ENCODE measurements around the gene SLC38A10. TPM values are rescaled to one million over a fixed set of nuclear protein-coding genes. Genes with fewer than 3 reads are reported as not detected.
A peak's percentile ranks its signal among the peaks of the same experiment; 100 is the strongest.
"Not testable (repeated sequence)": the region's sequence is repeated elsewhere in the genome, so short reads cannot be mapped to it uniquely, and the experiment has no call there.

Gene SLC38A10
- total RNA-seq, 1 donor from 2014 or later, result 35.5 TPM

- DNase-seq (ENCODE audit: low read depth), result no peak
- no peak overlapping the region for H3K4me3 ChIP-seq (ENCODE audit: low read depth, low read length)
- H3K27me3 ChIP-seq (ENCODE audit: control insufficient read depth, insufficient read depth, low read length), result peaks cover 2% of the 10 kb centered on the region
- FAIRE-seq, result no peak
- H3K36me3 ChIP-seq (ENCODE audit: control insufficient read depth, insufficient read depth, low read length), result no peaks in the 10 kb centered on the region
- TF ChIP-seq CTCF (IDR thresholded peaks at IDR 0.05; ENCODE audit: insufficient read depth, low read length, severe bottlenecking), result no peak
Measured at GRCh38 chr17:81311946-81312345, 16.8 kb upstream of the SLC38A10 start.

- peaks cover 2% of the 10 kb centered on the region for H3K27me3 ChIP-seq (ENCODE audit: control insufficient read depth, insufficient read depth, low read length)
- FAIRE-seq, result no peak
- TF ChIP-seq CTCF (IDR thresholded peaks at IDR 0.05; ENCODE audit: insufficient read depth, low read length, severe bottlenecking), result no peak
- no peak overlapping the region for H3K4me3 ChIP-seq (ENCODE audit: low read depth, low read length)
- no peak for DNase-seq (ENCODE audit: low read depth)
- no peaks in the 10 kb centered on the region for H3K36me3 ChIP-seq (ENCODE audit: control insufficient read depth, insufficient read depth, low read length)
Measured at GRCh38 chr17:81310949-81311550, 15.9 kb upstream of the SLC38A10 start.

GRCh38 chr17:81309859-81310839 is 15.0 kb upstream of the SLC38A10 start:
- H3K4me3 ChIP-seq (ENCODE audit: low read depth, low read length), result no peak overlapping the region
- no peak for DNase-seq (ENCODE audit: low read depth)
- no peak for TF ChIP-seq CTCF (IDR thresholded peaks at IDR 0.05; ENCODE audit: insufficient read depth, low read length, severe bottlenecking)

GRCh38 chr17:81309140-81309858 is 14.2 kb upstream of the SLC38A10 start:
- peak overlapping the region; percentile 11 for H3K4me3 ChIP-seq (ENCODE audit: low read depth, low read length)
- no peak for FAIRE-seq

More at GRCh38 chr17:81309859-81310839, 15.0 kb upstream of the SLC38A10 start:
- no peaks in the 10 kb centered on the region for H3K36me3 ChIP-seq (ENCODE audit: control insufficient read depth, insufficient read depth, low read length)
- no peaks in the 10 kb centered on the region for H3K27me3 ChIP-seq (ENCODE audit: control insufficient read depth, insufficient read depth, low read length)
- no peak for FAIRE-seq

GRCh38 chr17:81308784-81309139 is 13.7 kb upstream of the SLC38A10 start:
- not testable (repeated sequence) for DNase-seq (ENCODE audit: low read depth); H3K27me3 ChIP-seq (ENCODE audit: control insufficient read depth, insufficient read depth, low read length); H3K36me3 ChIP-seq (ENCODE audit: control insufficient read depth, insufficient read depth, low read length); FAIRE-seq
- peak overlapping the region; percentile 11 for H3K4me3 ChIP-seq (ENCODE audit: low read depth, low read length)

More at GRCh38 chr17:81309140-81309858, 14.2 kb upstream of the SLC38A10 start:
- no peak for DNase-seq (ENCODE audit: low read depth)
- H3K27me3 ChIP-seq (ENCODE audit: control insufficient read depth, insufficient read depth, low read length), result no peaks in the 10 kb centered on the region
- H3K36me3 ChIP-seq (ENCODE audit: control insufficient read depth, insufficient read depth, low read length), result no peaks in the 10 kb centered on the region
- peak; percentile 38 for TF ChIP-seq CTCF (IDR thresholded peaks at IDR 0.05; ENCODE audit: insufficient read depth, low read length, severe bottlenecking)
